Measurements from ENCODE around the gene PRKCH.

PRKCH gene

GRCh38 chr14:61566537-61567225 is 245.3 kb downstream of the PRKCH start:
- Histone ChIP-seq H2BK5ac (ENCODE audit: low read length) (no peak overlapping the region), H3K9ac (ENCODE audit: low read length) (no peak overlapping the region), H2AK5ac (ENCODE audit: low read length) (no peak overlapping the region), H3K4me2 (ENCODE audit: low read length) (no peak overlapping the region), H3K27me3 (ENCODE audit: insufficient read depth, low read length, poor library complexity) (no peaks in the 10 kb centered on the region), H2BK120ac (ENCODE audit: low read depth, low read length) (no peak overlapping the region), H3K79me1 (ENCODE audit: low read length) (no peaks in the 10 kb centered on the region), H3K23ac (ENCODE audit: low read length) (no peak overlapping the region), H2BK15ac (replicated peaks; ENCODE audit: low read depth) (no peak overlapping the region), H3K56ac (ENCODE audit: low read length) (no peak overlapping the region), H3K4me1 (ENCODE audit: control insufficient read depth, low read depth, low read length) (peaks cover 2% of the 10 kb centered on the region), H4K8ac (ENCODE audit: low read depth, low read length) (no peak overlapping the region), H3K18ac (ENCODE audit: low read length) (no peak overlapping the region), H3K4me3 (ENCODE audit: low read length) (no peak overlapping the region), H3K36me3 (ENCODE audit: control insufficient read depth, insufficient read depth, low read length) (no peaks in the 10 kb centered on the region), H4K5ac (ENCODE audit: low read length) (no peak overlapping the region), H3K4ac (ENCODE audit: low read depth, low read length) (no peak overlapping the region), H3K79me2 (ENCODE audit: control insufficient read depth, insufficient read depth, low read length) (no peaks in the 10 kb centered on the region), H3K27ac (ENCODE audit: low read depth, low read length) (no peak overlapping the region)
- DNase-seq = no peak
- WGBS (ENCODE audit: extremely low coverage, insufficient coverage, low lambda C conversion rate) = no CpG with 5 or more reads among the region's 2 CpGs

GRCh38 chr14:61567838-61568571 is 246.6 kb downstream of the PRKCH start:
- Histone ChIP-seq H3K27ac (ENCODE audit: low read depth, low read length) (no peak overlapping the region), H3K4me2 (ENCODE audit: low read length) (peak overlapping the region; percentile 88), H2BK120ac (ENCODE audit: low read depth, low read length) (no peak overlapping the region), H2BK15ac (replicated peaks; ENCODE audit: low read depth) (no peak overlapping the region), H3K79me1 (ENCODE audit: low read length) (no peaks in the 10 kb centered on the region), H3K27me3 (ENCODE audit: insufficient read depth, low read length, poor library complexity) (no peaks in the 10 kb centered on the region), H4K8ac (ENCODE audit: low read depth, low read length) (no peak overlapping the region), H3K18ac (ENCODE audit: low read length) (no peak overlapping the region), H3K56ac (ENCODE audit: low read length) (no peak overlapping the region), H3K36me3 (ENCODE audit: control insufficient read depth, insufficient read depth, low read length) (no peaks in the 10 kb centered on the region), H3K79me2 (ENCODE audit: control insufficient read depth, insufficient read depth, low read length) (no peaks in the 10 kb centered on the region), H3K4me1 (ENCODE audit: control insufficient read depth, low read depth, low read length) (peaks cover 2% of the 10 kb centered on the region), H2AK5ac (ENCODE audit: low read length) (no peak overlapping the region), H2BK5ac (ENCODE audit: low read length) (no peak overlapping the region), H3K23ac (ENCODE audit: low read length) (no peak overlapping the region), H3K4ac (ENCODE audit: low read depth, low read length) (no peak overlapping the region), H4K5ac (ENCODE audit: low read length) (no peak overlapping the region), H3K4me3 (ENCODE audit: low read length) (no peak overlapping the region), H3K9ac (ENCODE audit: low read length) (peak overlapping the region; percentile 17)
- no CpG with 5 or more reads among the region's 13 CpGs for WGBS (ENCODE audit: extremely low coverage, insufficient coverage, low lambda C conversion rate)
- DNase-seq = peak; percentile 52

DNA sequence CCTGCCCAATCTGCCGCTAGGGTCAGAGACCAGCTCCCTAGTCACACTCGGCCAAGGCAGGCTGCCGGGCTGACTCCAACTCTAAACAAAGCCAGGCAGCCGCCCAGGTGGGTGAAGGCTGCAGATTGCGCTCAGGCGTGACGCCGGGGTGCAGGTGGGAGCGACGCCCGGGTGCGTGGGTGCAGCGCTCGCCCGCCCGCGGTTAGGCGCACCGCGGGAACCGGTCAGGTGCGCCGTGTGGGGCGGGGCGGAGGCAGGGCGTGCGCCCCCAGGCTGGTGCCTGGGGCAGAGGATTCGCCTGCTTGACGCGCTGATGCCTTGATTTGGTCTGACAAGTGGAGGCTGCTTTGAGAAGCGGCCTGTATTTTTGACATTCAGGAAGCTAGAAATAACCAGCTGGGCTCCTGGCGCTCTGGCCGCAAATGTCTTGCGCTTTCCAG is 247.2 kb downstream of the PRKCH start:
- peak; percentile 71 for DNase-seq
- Histone ChIP-seq H4K8ac (ENCODE audit: low read depth, low read length) (no peak overlapping the region), H2AK5ac (ENCODE audit: low read length) (no peak overlapping the region), H2BK120ac (ENCODE audit: low read depth, low read length) (no peak overlapping the region), H3K79me2 (ENCODE audit: control insufficient read depth, insufficient read depth, low read length) (no peaks in the 10 kb centered on the region), H3K18ac (ENCODE audit: low read length) (no peak overlapping the region), H3K9ac (ENCODE audit: low read length) (peak overlapping the region; percentile 53), H3K27me3 (ENCODE audit: insufficient read depth, low read length, poor library complexity) (no peaks in the 10 kb centered on the region), H3K56ac (ENCODE audit: low read length) (peak overlapping the region; percentile 89), H2BK15ac (replicated peaks; ENCODE audit: low read depth) (no peak overlapping the region), H3K4me2 (ENCODE audit: low read length) (peak overlapping the region; percentile 88), H2BK5ac (ENCODE audit: low read length) (no peak overlapping the region), H3K23ac (ENCODE audit: low read length) (peak overlapping the region; percentile 30), H3K4ac (ENCODE audit: low read depth, low read length) (no peak overlapping the region), H3K4me3 (ENCODE audit: low read length) (peak overlapping the region; percentile 29), H4K5ac (ENCODE audit: low read length) (no peak overlapping the region), H3K36me3 (ENCODE audit: control insufficient read depth, insufficient read depth, low read length) (no peaks in the 10 kb centered on the region), H3K79me1 (ENCODE audit: low read length) (no peaks in the 10 kb centered on the region), H3K4me1 (ENCODE audit: control insufficient read depth, low read depth, low read length) (peaks cover 2% of the 10 kb centered on the region), H3K27ac (ENCODE audit: low read depth, low read length) (no peak overlapping the region)
- WGBS (ENCODE audit: extremely low coverage, insufficient coverage, low lambda C conversion rate) = no CpG with 5 or more reads among the region's 34 CpGs

DNA sequence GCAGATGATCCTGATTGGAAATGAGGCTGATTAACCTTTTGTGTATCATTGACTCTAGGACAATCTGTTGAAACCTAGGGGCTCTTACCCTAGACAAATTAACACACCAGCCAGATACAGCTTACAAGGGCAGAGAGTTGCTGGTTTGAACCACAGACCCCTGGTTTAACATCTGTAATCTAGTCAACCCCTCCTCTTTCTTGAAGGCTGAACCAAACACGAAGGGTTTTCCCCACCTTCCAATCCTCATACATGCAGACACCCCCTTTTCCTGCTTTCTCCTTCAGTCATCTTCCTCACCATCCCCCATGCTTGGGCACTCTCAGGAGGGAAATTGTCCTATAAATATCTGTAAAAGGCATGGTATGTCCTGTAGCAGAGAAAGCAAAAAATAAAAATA is 247.9 kb downstream of the PRKCH start:
- H2BK5ac ChIP-seq (ENCODE audit: low read length) = no peak overlapping the region
- no peak overlapping the region for H4K5ac ChIP-seq (ENCODE audit: low read length)
- no CpG with 5 or more reads among the region's 1 CpG for WGBS (ENCODE audit: extremely low coverage, insufficient coverage, low lambda C conversion rate)
- no peak overlapping the region for H3K4me3 ChIP-seq (ENCODE audit: low read length)
- no peaks in the 10 kb centered on the region for H3K27me3 ChIP-seq (ENCODE audit: insufficient read depth, low read length, poor library complexity)
- H3K4me2 ChIP-seq (ENCODE audit: low read length) = no peak overlapping the region
- H2BK120ac ChIP-seq (ENCODE audit: low read depth, low read length) = no peak overlapping the region
- no peak overlapping the region for H2BK15ac ChIP-seq (replicated peaks; ENCODE audit: low read depth)
- no peaks in the 10 kb centered on the region for H3K79me1 ChIP-seq (ENCODE audit: low read length)
- no peak overlapping the region for H3K56ac ChIP-seq (ENCODE audit: low read length)
- no peak overlapping the region for H2AK5ac ChIP-seq (ENCODE audit: low read length)
- H3K27ac ChIP-seq (ENCODE audit: low read depth, low read length) = no peak overlapping the region
- DNase-seq = no peak
- H3K23ac ChIP-seq (ENCODE audit: low read length) = peak overlapping the region; percentile 69
- no peaks in the 10 kb centered on the region for H3K79me2 ChIP-seq (ENCODE audit: control insufficient read depth, insufficient read depth, low read length)
- peaks cover 2% of the 10 kb centered on the region for H3K4me1 ChIP-seq (ENCODE audit: control insufficient read depth, low read depth, low read length)
- H3K9ac ChIP-seq (ENCODE audit: low read length) = no peak overlapping the region
- H3K18ac ChIP-seq (ENCODE audit: low read length) = no peak overlapping the region
- no peak overlapping the region for H3K4ac ChIP-seq (ENCODE audit: low read depth, low read length)
- no peak overlapping the region for H4K8ac ChIP-seq (ENCODE audit: low read depth, low read length)
- no peaks in the 10 kb centered on the region for H3K36me3 ChIP-seq (ENCODE audit: control insufficient read depth, insufficient read depth, low read length)

DNA sequence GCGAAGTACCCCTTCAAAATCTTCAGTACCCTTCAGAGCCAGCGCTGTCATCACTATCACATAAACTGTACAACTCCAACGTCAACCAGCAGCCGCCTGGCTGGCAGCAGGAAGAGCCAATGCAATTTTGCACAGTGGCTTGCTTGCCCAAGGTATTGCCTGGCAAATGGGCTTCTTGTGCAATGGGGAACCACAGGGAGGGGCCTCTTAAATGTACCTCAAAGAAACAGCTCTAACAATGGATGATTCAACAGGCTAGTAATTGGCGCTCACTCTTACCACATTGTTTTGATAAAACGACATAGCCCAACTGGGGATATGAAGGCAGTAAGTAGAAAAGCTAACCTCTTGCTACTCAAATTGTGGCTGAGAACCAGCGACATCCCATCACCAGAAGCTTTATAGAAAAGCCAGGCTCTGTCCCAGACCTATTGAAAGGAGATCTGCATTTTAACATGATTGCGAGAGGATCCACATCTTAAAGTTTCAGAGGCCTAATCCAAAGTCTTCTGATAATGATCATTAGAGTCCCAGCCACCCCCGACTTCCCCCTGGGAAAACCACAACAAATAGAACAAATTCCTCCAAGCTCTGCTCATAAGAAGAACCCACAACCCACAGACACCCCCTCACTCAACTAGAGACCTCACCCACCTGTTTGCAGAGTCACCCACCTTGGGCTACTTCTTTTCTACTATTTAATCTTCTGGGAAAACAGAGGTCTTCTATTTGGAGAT is 248.6 kb downstream of the PRKCH start:
- peaks cover 2% of the 10 kb centered on the region for H3K4me1 ChIP-seq (ENCODE audit: control insufficient read depth, low read depth, low read length)
- no peak overlapping the region for H2BK15ac ChIP-seq (replicated peaks; ENCODE audit: low read depth)
- H3K27ac ChIP-seq (ENCODE audit: low read depth, low read length) = no peak overlapping the region
- H4K8ac ChIP-seq (ENCODE audit: low read depth, low read length) = no peak overlapping the region
- H3K79me1 ChIP-seq (ENCODE audit: low read length) = no peaks in the 10 kb centered on the region
- H3K4me3 ChIP-seq (ENCODE audit: low read length) = no peak overlapping the region
- H3K23ac ChIP-seq (ENCODE audit: low read length) = no peak overlapping the region
- H4K5ac ChIP-seq (ENCODE audit: low read length) = no peak overlapping the region
- H2BK5ac ChIP-seq (ENCODE audit: low read length) = no peak overlapping the region
- H3K79me2 ChIP-seq (ENCODE audit: control insufficient read depth, insufficient read depth, low read length) = no peaks in the 10 kb centered on the region
- no peaks in the 10 kb centered on the region for H3K36me3 ChIP-seq (ENCODE audit: control insufficient read depth, insufficient read depth, low read length)
- no peak overlapping the region for H3K18ac ChIP-seq (ENCODE audit: low read length)
- no peak overlapping the region for H3K9ac ChIP-seq (ENCODE audit: low read length)
- DNase-seq = no peak
- H2BK120ac ChIP-seq (ENCODE audit: low read depth, low read length) = no peak overlapping the region
- no peak overlapping the region for H2AK5ac ChIP-seq (ENCODE audit: low read length)
- H3K56ac ChIP-seq (ENCODE audit: low read length) = no peak overlapping the region
- H3K4ac ChIP-seq (ENCODE audit: low read depth, low read length) = no peak overlapping the region
- H3K4me2 ChIP-seq (ENCODE audit: low read length) = no peak overlapping the region
- no peaks in the 10 kb centered on the region for H3K27me3 ChIP-seq (ENCODE audit: insufficient read depth, low read length, poor library complexity)
- no CpG with 5 or more reads among the region's 9 CpGs for WGBS (ENCODE audit: extremely low coverage, insufficient coverage, low lambda C conversion rate)
